NOMO-1 (cell line): ENCODE data around the gene DNAJB1.

ENCODE experiments used
- DNase-seq, 2 experiments: peaks; one replicate each; lab custom pipeline; 2025; ENCODE audit not compliant: unreplicated experiment in 2 of 2; lab: John Stamatoyannopoulos, UW

The DNAJB1 gene

DNA sequence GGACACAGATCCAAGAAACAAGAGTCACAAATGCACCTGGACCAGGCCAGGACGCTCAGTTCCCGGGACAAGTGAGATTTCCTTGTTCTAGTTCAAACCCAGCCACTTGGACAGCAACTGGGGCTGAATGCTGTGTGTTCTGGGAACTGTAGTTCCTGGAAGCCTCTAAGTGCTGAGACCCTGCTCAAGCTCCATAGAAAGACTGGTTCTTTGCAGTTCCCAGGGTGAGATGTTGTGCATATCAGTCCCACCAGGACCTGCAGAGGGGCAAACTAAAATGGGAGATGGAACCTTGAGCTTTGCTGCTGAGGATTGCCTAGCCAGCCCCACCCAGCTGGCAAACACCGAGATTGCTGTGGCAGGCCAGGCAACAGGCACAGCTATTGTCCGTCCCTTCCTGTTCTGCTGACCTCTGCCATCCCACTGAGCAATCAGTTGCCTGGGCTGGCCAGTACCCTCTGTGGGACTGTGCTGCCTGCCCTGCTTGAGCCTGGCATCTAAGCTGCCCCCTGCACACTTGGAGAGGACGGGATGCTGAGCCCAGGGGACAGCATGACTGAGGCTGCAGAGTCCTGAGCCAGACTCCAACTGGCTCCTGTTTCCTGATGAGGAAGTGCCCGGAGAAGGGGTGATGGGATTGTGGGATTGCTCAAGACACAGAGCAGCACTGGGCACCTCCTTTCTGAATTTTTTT lies 20.8 kb downstream of the DNAJB1 start:
- no peak for DNase-seq

DNA sequence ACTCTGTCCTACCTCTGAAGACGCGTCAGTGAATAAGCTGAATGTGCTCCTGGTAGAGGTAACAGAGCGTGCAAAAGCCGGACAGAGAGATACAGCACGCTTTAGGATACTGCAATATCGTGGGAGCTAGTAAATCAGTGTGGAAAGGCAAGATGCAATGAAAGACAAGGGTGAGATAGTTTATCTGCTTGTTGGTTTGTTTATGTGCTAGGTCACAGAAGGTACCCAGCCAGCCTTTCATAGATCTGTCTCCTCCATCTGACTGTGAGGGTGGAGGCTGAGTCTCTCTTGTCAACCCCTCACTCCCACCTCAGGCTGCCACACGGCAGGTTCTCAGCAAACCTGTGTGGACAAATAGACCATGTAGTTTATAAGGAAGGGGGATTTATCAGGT lies 21.4 kb downstream of the DNAJB1 start:
- DNase-seq, result no peak

DNA sequence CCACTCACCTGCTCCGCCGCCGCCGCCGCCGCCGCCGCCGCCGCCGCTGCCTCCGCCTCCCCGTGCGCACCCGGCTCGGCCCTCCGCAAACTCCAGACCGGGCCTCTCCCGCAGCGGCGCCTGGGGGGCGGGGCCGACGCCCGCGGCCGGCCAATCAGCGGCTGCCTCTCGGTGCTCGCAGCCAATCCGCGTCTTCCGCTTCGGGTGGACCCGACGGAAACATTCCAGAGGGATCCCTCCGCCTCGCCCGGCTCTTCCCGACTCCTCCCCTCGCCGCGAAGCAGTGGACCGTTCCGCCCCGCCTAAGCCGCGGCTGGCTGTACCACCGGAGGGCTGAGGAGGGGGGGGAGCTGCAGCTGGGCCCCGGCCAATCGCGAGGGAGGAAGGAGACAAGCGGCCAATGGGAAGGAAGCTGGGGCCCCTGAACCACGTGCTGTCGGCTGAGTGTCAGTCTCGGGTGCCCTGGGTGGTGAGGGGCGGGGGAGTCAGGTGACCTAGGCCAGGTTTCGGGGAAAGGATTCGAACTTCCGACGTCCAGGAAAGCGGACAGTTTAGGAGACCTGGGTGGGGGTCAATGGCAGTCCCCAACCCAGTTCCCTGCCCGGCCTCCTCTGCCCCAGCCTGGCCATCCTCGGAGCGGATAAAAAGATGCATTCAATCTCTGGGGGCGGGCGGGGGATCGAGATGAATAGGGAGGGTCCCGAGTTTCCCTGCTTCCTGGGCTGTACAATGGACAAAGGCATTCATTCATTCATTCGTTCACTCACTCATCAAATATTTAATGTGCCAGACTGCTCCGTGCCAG lies 22.0 kb downstream of the DNAJB1 start, which contains the start of gene GIPC1:
Gene GIPC1, minus strand, starts transcription at position 99 of the 805 bp plus-strand sequence. CDS start 13,151 bp downstream, outside the sequence.
- peak; percentile 84 to 90 for DNase-seq

DNA sequence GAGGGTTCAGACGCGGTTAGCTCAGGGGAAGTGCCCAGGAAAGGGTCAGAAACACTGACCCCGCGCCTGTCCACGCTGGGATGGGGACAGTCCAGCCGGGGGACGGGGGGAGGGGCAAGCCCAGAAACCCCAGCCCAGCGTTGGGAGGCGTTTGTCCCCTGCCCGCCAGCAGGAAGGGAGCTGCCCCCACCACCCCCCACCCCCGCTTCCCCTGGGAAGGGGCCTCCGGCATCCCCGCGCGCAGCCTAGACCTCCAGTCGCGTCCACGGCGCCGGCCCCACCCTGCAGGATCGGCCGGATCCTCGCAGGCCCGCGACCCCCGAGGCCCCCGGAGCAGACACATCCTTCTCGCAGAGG lies 22.5 kb downstream of the DNAJB1 start:
- DNase-seq, result no peak

DNA sequence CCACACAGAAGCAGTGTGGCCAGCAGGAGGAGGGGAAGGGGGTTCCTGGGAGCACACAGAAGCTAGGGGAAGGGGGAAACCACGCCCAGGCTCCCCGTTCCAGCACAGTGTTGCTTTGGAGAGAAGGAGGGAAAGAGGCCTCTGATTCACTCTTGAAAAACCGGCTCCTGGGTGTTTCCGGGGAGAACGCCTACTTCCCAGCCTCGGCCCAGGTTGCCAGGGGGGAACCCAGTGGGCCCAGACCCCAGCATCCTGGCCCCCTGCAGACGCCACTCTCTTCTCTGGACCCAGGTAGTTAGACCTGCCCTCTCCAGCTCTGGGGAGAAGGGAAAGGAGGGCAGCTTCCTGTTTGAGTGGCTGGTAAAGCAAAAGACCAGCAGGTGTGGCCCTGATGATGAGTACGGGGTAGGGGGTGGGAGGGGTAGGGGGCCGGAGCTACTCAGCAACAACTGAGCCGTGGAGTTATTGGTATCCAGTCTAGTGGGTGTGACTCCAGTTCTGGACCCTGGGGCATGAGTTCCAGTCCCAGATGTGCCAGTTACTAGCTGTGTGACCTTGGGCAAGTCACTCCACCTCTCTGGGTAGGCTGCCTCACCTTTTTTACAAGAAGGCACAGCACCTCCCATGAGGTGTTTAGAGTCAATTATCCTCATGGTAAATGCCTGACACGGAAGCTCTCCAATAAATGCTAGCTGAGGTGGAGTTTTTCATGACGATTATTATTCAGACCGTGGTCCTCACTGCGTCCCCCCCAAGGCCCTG lies 23.1 kb downstream of the DNAJB1 start:
- no peak for DNase-seq

DNA sequence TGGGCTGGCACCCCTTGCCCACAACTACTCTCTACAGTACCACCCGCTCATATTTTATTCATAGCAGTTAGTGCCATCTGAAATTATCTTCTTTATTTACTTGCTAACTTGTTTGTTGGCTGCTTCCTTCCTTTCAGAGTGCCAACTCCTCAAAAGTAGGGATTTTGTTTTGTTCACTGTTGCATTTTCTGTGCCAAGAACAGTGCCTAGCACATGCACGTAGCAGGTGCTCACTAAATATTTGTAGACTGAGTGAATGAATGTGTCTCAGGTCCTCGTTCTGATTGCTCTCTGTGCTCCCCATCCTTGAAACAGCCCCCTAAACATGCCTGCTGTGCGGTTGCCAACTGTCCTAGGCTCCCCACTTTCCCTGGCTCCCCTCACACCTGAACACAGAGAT lies 23.8 kb downstream of the DNAJB1 start:
- DNase-seq, result no peak

DNA sequence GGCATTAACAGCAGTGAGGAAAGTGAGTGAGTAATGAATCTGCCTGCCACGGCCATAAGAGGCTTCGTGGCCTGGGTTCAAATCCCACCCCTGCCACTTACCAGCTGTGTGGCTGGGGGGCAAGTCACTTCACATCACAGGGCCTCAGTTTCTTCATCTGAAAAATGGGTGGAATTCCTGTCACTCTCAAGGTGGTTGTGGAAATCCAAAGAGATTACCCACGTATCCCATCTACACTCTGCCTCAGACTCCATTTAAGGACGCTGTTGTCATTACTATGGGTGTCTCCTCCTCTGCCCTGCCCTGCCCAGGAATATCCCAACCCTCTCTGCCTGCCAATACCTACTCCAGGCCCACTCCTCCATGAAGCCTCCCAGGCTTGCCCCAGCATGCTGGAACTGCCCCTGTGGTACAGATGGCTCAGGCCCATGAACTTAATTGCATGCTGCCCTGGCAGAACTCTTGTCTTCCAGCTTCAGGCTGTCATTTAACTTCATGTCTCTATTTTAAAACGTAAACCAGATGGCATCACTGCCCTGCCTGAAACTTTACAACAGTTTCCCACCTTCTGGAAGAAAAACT lies 25.4 kb downstream of the DNAJB1 start:
- no peak for DNase-seq

DNA sequence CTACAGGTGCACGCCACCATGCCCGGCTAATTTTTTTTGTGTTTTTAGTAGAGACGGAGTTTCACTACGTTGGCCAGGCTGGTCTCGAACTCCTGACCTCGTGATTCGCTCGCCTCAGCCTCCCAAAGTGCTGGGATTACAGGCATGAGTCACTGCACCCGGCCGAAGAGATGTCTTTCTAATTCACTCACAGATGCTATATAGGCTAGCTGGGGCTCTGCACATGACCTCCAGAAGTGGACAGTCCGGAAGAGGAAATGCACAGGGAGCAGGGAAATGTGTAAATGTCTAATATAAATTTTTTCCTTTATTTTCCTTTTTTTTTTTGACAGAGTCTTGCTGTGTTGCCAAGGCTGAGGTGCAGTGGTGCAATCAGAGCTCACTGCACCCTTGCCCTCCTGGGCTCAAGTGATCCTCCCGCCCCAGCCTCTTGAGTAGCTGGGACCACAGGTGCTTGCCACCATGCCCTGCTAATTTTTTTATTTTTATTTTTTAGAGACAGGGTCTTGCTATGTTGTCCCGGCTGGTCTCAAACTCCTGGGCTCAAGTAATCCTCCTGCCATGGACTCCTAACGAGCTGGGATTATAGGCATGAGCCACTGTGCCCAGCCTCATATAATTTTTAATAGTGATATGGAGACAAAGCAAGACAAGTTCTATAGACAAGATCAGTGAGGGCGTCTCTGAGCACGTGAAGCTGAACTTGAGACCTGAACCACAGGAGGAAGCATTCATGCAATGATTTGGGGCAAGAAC lies 30.6 kb downstream of the DNAJB1 start:
- DNase-seq, result no peak

DNA sequence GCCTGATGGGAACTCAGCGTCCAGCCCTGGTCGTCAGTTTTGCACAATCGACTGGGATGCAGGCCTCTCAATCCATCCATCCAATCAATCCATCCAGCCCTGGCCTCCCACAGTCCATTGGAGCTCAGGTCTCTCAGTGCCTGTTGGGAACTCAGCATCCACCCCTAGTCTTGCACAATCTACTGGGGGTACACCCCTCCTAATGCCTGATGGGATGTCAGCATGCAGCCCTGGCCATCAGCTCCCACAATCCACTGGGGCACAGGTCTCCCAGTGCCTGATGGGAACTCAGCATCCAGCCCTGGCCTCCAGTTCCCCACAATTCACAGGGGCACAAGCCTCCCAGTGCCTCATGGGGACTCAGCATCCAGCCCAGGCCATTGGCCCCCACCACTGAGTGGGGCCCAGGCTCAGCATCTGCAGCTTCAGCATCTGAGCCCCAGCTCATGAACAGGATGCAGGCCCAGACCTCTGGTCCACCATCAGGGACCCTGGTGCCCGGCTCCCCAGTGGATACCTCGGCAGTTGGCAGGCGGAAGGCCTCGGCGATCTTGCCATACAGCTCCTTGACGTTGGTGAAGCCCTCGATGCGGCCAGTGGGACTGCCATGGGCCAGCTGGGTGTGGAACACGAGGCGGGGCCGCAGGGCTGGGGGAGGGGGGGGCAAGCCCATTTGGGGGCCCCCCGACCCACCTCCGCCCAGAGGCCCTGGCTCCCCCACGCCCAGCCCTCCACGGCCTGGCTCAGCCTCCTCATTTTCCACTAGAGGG lies 35.8 kb downstream of the DNAJB1 start:
- DNase-seq, result no peak

DNA sequence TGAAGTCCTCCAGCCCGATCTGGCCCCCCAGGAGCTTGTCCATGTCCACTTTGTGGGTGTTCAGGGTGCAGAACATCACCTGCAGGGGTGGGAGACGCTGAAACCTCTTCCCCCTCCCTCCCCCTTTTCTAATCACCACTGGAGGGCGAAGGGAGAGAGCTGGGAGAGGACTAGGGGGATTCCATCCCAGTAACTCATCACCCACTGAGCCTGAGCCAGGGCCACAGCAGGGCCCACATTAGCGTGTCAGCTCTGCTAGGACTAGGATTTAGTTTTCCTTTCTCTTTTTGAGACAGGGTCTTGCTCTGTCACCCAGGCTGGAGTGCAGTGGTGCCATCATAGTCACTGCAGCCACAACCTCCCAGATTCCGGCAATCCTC lies 37.5 kb downstream of the DNAJB1 start:
- no peak for DNase-seq

DNA sequence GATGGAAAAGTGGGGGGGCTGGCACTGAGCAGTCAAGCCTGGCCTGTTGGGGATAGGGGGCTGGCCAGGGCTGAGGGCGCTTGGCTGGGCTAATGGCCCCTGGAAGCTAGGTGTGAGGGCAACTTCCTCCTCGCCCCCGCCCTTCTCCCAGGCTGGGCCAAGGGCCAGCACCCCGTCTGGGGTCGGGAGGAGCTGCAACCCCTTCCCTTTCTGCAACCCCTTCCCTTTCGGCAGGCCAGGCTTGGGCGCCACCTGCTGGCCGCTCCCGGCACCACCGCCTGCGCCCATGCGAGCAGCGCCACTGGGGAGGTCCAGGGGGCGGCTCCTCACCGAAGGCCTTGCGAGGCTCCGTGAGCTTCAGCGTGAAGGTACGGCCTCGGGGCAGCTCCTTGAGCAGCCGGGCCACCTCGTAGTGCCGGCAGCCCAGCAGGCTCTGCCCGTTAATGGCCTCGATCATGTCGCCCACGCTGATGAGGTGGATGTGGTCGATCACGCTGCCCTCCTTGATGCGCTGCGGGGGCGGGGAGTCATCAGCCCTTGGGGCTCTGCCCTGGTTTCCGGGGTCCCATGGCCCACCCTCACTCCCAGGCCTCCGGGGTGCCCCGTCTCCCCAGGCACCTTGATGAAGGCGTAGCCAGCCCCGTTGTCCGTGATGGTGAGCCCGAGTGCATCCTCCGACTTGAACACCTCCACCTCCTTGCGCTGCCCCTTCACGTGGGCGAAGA lies 38.1 kb downstream of the DNAJB1 start:
- DNase-seq, result peak; percentile 30 to 53

DNA sequence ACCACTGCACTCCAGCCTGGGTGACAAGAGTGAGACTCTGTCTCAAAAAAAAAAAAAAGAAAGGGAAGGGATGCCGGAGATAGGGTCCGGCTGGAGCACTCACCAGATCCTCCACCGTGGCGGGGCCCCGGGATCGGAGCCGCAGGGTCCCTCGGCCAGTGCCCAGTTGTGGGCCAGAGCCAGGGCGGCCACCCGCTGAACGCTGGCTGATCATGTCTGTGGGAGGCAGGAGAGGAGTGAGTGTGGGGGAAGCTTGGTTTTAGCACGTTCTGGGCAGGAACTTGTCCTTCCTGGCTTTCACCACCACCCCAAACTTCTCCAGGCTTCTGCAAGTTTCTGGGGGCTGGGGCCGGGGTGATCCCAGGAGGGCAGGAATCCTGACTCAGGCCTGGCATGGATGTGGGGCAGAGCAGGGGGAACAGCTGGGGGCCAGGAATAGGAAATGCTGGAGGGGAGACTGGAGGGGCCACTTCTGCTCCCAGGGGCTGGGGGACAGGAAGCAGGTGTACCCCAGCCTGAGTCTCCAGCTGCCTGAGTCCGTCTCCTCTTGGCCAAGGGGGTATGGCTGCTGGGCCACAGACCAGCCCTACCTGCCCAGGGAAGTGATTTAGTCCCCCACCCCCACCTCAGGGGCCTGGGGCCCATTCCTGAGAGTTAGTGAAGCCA lies 38.8 kb downstream of the DNAJB1 start:
- no peak for DNase-seq

DNA sequence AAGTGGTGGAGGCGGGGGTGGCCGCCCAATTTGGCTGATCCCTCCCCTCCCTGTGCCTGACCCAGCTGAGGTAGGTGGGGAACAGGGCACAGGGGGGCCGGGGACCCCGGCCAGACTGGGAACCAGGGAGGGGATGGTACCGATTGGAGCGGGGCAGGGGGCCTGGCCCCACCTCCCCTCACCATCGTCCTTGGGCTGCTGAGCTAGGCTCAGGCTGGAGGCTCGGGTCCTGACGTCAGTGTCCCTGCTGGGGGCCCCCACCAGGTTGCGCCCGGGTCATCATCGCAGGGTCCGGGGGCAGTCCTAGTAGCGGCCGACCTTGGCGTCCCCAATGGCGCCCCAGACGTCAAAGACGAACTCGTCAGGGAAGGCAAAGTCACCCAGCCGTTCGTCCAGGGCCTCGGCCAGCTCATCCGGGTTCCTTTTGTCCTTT lies 40.1 kb downstream of the DNAJB1 start:
- no peak for DNase-seq

DNA sequence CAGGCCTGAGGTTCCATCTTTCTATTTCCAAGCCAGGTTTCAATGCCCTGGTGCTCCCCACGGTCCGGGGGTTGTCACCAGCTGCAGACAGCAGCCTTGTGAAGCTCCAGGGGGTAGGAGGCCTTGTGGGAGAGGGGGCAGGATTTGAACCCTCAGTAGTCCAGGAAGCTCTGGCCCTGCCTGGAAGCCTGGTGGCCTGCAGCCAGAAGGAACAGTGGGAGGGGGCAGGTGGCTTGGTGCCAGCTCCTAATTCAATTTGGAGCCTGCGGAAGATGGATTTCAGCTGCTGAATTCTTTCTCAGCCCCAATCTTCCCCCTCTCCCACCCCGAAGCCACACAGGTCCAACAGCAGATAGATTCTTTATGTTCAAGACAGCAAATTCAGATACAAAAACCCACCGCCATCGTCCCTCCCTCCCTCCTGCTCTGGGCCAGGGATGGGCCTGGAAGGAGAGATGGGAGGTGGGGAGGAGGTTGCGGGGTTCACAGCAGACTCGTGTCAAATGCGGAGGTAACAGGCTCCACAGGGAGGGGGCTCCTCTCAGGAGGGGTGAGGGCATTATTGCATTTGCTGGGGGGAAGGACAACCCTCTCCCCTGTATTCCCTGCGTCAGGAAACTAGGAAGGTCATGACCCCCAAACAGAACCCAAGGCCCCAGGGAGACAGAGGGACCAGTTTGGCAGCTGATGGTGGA lies 40.6 kb downstream of the DNAJB1 start:
- DNase-seq, result no peak

DNA sequence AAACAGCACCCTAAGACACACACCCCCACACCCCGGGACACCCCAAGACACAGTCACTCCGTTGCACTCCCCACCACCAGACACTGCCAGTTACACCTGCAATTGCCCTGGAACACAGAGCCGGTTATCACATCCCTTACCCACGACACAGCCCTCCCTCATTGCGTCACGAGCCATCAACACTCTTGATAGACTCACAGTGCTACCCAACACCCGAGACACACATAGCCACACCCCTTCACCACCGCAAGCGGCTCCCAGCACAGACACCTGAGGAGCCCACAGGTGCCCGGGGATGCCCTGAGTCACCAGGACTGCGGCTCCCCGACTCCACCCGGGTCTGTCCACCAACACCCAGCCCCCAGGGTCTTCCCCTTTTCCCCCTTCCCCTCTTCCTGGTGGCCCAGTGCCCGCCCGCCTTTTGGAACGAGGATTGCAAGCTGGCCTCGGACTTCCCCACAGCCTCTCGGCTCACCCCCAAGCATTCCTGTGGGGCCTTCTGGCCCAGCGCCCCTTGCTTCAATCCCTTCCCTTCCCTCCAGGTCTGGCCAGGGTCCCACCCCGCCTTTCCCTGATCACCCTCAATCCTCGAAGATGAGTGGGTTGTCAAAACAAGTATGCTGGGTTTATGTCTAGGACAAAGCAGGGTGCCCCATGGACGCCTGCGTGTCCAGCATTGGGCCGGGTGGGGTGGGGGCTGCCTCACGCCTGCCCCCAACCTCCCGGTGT lies 41.4 kb downstream of the DNAJB1 start:
- peak; percentile 51 to 67 for DNase-seq

DNA sequence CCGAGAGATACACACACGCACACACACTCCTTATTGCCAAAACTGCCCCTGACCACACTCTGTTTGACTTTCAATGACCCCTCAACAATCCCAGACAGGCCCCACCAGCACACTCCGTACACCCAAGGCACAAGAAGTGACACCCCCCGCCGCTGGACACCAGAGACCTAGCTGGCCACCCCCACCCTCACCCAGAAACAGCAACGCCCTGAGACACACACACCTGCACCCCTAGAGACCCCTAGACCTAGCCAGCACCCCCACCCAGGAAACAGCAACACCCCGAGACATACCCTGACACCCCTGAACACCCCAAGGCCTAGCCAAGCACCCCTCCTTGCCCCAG lies 41.9 kb downstream of the DNAJB1 start:
- DNase-seq, result no peak
